Esophagus squamous epithelium (tissue), 4 donors: ENCODE measurements around the gene E2F2.

Source experiments
- CTCF ChIP-seq, 6 experiments: fragments of 450-650 bp in 4 of 6; fragments of 200-600 bp in 2 of 6; sonication (generic) in 2 of 6; IDR thresholded peaks; one replicate each; pipeline ENCODE4 v1.5.1; 2016 to 2019; ENCODE audit warnings: antibody characterized with exemption in 6 of 6, mild to moderate bottlenecking in 4 of 6, moderate library complexity in 4 of 6
- POLR2A ChIP-seq, 4 donors: fragments of 450-650 bp; IDR thresholded peaks; one replicate each; pipeline ENCODE4 v1.6.1; 2017; ENCODE audit warnings: antibody characterized with exemption in 4 of 4, mild to moderate bottlenecking in 4 of 4, moderate library complexity in 3 of 4

- TF ChIP-seq CTCF (IDR thresholded peaks at IDR 0.05) (no peak), POLR2A (IDR thresholded peaks at IDR 0.05) (no peak)
Measured at GRCh38 chr1:23568608-23569383, 37.8 kb upstream of the E2F2 start.
